Left hindlimb (tissue), 1 donor: ENCODE measurements around the gene ITGA2.
"Not testable (repeated sequence)": the region's sequence is repeated elsewhere in the genome, so short reads cannot be mapped to it uniquely, and the experiment has no call there.

Experiments
- DNase-seq: peaks from one replicate; pipeline ENCODE4 v3.0.0-alpha.2; 2018

The ITGA2 gene

GRCh38 chr5:52989025-52989780 is at the start of gene ITGA2:
Gene ITGA2, plus strand, starts transcription at chr5:52989352. Its CDS starts 117 bp downstream, at chr5:52989469.
- peak; percentile 66 for DNase-seq

- DNase-seq = no peak
Measured at GRCh38 chr5:52943285-52943684, 45.9 kb upstream of the ITGA2 start.

DNA sequence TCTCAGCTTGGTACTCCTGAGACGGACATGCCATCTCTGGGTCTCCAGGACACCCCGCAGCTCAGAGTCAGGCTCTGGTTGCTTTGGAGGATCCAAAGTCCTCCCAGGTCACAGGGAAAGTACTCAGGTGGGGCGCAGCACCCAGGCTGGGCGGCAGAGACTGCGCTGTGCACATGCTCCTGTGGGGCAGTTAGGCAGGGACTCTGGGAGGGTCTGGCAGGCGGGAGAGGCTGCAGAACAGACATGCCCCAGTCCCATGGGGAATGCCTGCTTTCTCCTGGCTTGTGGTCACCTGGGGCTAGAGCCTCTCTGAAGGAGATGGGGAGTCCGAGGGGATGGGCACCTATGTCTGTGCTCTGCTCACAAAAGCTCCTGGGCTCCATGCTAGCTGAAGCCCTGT is 45.3 kb upstream of the ITGA2 start:
- no peak for DNase-seq

GRCh38 chr5:52945040-52945439 is 44.1 kb upstream of the ITGA2 start:
- DNase-seq = no peak

DNA sequence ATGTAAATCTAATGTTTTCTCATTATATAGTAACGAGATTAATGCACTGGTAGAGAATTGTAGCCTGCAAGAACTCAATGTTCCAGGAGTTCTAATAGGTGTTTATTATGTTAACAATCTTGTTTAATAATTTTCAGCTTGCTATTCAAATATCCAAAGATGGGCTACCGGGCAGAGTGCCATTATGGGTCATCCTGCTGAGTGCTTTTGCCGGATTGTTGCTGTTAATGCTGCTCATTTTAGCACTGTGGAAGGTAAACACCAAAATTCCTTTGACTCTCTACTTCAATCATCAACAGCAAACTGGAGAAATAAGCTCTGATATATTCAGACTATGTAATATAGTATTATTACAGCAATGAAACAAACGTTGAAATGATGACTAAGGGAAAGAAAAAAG is 41.9 kb upstream of the ITGA2 start:
- no peak for DNase-seq

GRCh38 chr5:52947851-52948250 is 41.3 kb upstream of the ITGA2 start:
- DNase-seq = no peak

DNA sequence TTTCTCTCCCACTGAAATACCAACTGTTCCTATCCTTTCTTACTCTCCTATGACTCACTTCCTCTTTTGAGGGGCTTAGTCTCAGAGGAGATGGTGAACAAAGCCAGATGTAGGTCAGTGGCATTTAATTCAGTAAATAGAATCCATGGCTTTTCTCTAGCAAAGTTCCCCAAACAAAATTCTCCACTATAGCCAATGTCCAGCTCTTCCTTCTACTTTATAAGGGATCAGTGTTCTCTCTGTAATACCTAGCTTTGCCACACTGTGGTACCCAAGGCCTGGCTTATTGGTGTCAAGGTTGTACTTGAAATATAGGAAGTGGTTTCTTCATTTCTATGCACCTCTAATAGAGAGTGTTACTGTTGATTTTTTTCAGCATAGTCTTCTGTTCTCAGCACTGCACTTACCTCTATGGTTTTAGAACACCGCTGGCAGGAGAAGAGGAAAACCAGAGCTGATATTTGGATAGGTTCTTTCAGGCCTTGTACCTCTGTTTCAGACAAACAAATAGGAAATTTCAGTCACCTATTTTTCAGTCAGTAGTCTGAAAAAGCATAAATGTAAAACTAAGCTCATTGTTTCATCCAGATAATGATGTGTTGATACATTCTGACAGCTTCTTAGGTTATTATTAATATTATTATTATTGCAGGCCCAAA is 40.6 kb upstream of the ITGA2 start:
- DNase-seq = peak; percentile 62

GRCh38 chr5:52950686-52951085 is 38.5 kb upstream of the ITGA2 start:
- no peak for DNase-seq

DNA sequence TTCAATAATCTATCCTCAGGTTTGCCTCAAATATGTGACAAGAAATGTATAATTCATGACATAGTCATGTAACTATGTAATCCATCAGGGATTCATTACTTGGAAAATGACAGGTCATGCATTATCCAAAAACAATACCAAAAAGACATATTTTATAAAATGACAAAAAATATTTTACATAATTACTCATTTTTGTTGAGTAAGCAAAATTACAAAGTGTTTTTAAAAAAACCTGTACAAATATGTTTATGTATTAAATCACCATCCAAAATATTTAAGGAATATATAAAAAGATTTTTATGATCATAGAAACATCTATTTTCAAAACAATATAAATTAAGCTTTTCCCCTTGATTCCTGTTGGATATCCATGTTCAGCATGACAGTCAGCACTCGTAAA is 36.7 kb upstream of the ITGA2 start:
- DNase-seq = no peak

- DNase-seq = no peak
Measured at GRCh38 chr5:52956014-52956413, 33.1 kb upstream of the ITGA2 start.

DNA sequence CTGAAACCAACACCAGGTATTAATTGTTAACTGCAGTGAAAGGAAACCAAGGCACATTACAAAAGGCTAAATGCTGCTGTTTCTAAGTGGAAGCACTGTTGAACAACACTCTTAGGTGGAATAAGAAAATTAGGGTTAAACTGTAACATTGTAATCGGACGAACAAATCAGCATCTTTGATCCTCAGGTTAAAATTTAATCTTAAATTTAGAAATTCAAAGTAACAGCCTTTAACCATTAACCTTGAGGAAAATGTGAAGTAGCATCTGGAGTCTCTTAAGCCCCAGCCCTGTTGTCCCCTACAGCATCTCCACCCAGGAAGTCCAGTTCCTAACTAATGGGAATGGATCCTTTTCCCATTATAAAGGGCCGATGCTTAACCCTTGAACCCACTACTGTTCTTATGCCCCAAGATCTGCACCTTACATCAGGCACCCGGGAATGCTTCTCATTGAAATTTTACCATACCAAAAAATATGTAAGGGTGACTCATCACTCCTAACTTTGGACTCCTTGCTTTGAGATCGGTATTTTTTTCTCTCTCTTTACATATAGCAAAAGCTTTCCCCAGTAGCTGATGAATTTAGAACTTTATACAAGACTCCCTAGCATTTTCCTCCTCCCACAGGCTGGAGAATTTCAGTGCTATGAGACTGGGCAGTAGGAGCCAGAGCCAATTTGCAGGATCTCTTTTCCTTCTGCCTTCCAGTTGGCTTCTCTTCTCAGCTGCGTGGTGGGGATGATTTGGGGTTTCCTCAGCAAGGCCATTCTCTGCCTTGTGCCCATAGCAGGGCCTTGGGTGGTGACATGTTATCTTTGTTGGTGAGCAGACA is 32.0 kb upstream of the ITGA2 start:
- DNase-seq = no peak

GRCh38 chr5:52961274-52961681 is 27.9 kb upstream of the ITGA2 start:
- DNase-seq = no peak

- DNase-seq = no peak
Measured at GRCh38 chr5:52963636-52964035, 25.5 kb upstream of the ITGA2 start.

DNA sequence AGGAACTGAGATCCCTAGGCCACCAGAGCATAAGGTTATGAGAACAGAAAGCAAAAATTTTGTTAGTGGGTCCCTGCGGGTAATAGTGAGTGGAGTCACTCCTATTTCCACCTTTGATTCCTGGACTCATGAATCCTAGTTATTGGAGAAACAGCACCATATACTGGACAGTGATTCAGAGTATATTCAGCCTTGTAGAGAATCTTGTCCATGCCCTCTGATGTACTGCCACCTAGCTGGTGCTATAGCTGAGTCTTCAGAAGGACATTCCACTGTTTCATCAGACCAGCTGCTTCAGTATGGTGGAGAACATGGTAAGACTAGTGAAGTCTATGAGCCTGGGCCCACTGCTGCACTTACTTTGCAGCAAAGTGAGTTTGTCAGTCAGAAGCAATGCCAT is 25.0 kb upstream of the ITGA2 start:
- no peak for DNase-seq

- DNase-seq = not testable (repeated sequence)
Measured at GRCh38 chr5:52976157-52976556, 13.0 kb upstream of the ITGA2 start.

GRCh38 chr5:52977264-52977897 is 11.8 kb upstream of the ITGA2 start:
- no peak for DNase-seq

DNA sequence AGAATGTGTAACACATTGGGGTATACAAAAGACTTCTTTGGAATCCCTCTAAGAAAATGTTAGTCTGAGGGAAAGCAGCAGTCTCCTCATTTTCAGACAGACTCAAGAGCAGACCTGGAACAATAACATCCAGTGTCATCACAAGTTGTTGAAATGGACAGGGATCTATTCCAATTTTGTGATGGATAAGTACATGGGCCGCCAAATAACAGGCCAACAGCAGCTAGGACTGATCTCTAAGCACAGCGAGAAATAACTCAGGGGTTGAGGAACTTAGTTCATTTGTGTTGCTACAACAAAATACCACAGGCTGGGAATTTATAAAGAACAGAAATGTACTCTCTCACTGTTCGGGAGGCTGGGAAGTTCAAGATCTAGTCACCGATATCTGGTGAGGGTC is 7.6 kb upstream of the ITGA2 start:
- DNase-seq = no peak

DNA sequence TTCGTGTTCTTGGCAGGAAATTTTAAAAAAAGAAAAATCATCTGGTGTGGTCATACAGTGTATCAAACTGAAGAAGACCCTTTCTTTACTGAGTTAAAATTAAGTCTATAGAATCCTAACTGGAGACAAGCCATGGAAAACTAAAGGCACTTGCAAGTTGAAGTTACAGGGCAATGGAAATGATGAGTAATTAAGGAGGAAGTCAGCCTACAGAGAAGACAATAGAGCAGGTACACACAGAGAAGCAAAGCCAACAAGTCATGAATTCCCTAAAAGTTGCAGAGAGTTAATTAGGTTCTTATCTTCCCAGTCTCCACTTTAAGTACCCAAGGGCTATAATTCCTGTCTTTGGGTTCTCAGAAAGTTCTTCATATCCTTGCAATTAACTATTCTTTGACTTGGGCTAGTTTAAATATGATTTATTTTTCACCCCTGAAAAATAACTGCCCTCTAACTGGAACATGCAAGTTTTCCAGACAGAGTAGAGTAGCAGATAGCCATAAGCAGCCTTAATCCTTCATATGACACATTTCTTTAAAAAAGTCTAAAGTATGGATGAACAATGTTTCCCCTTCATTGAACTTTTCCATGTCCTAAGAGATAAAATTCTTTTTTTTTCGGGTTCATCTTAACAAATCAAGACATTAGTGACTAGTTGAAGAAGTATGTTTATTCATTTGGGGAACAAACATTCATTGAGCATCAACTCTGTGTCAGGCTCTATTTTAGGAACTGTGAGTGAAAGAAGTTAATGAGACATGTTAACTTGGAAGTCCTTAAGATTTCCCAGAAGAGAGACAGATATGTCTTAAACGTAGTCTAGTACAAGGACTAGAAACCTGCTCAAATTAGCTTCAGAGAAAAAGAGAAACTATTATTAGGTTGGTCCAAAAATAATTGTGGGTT is 5.2 kb upstream of the ITGA2 start:
- no peak for DNase-seq

- DNase-seq = no peak
Measured at GRCh38 chr5:52985306-52985705, 3.8 kb upstream of the ITGA2 start.

DNA sequence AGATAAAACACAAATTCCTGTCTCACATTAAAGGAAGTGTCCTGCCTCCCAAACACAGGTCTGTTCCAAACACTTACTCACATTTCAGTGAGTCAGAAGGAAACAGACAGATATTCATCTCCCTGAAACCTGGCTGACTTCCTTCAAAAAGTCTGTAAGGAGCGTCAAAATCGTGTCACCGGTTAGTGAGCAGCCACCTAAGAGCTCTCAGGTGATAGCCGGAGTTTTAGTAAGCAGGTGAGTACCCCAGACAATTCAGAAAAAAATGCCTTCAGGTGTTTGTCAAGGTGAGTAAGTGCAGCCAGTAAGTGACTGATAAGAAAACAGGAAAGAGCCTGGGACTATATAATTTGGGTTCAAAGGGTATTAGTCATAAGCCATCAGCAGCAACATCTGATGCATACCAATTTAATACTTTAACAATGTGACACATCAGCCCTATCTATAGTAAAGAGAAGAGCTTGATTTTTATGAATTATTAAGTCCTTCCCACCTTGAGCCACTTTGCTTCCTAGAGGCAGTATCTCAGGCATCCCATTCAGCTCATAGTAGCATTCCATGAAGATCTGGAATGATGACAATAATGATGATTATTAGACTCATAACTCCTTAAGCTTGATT is 1.3 kb upstream of the ITGA2 start:
- no peak for DNase-seq

- DNase-seq = no peak
Measured at GRCh38 chr5:52988335-52989024, 672 bp upstream of the ITGA2 start.
